NCI-H1436 (cell line): ENCODE measurements around the gene PLEKHG4.
A peak's percentile ranks its signal among the peaks of the same experiment; 100 is the strongest.

Experiments
- DNase-seq: peaks from one replicate; lab custom pipeline; 2025; lab: John Stamatoyannopoulos, UW

The PLEKHG4 gene

GRCh38 chr16:67279296-67280089 is at the start of gene PLEKHG4:
Gene PLEKHG4 (plus strand): TSS chr16:67279532. CDS start chr16:67280045, 513 bp downstream.
- DNase-seq: peak; percentile 84

GRCh38 chr16:67229906-67230808 is 49.2 kb upstream of the PLEKHG4 start:
- no peak for DNase-seq

DNA sequence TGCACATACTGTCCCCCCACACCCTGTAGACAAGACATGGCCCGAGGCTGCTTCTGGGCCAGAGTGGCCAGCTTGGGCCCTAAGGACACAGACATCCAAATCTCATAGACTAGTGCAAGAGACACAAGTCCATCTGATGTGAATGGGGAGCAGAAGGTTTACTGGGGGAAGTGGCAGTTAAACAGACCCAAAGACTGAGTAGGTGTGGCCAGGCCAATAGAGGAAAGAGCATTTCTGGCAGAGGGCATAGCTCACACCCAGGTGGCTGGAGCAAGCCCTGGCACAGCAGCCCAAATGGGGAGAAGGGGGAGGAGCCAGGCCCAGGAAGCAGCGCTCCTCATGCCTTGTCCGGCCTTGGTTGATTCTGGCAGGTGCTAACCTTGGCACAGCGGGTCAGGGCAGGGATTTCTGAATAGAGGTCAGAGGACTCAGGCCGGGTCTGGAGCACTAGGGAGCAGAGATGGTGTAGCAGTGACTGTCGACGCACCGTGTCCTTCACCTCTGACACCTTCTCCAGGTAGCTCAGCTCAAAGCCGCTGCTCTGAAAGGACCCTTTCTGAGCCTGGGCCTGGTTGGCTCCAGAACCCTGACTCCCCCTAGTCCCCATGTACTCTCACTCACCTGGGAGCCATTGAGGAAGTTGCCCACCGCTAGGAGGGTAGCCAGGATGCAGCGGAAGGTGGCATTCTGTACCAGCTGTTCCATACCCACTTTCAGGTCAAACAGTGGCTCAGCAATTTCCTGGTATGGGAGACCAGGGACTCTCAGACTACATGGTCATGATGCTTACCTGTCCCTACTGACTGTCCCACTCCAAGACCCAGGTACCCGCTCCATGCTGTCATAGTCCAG is 48.3 kb upstream of the PLEKHG4 start:
- no peak for DNase-seq

GRCh38 chr16:67233596-67233995 is 45.7 kb upstream of the PLEKHG4 start:
- DNase-seq: no peak

- DNase-seq: no peak
These were observed 45.1 kb upstream of the PLEKHG4 start for GRCh38 chr16:67234180-67234597.

DNA sequence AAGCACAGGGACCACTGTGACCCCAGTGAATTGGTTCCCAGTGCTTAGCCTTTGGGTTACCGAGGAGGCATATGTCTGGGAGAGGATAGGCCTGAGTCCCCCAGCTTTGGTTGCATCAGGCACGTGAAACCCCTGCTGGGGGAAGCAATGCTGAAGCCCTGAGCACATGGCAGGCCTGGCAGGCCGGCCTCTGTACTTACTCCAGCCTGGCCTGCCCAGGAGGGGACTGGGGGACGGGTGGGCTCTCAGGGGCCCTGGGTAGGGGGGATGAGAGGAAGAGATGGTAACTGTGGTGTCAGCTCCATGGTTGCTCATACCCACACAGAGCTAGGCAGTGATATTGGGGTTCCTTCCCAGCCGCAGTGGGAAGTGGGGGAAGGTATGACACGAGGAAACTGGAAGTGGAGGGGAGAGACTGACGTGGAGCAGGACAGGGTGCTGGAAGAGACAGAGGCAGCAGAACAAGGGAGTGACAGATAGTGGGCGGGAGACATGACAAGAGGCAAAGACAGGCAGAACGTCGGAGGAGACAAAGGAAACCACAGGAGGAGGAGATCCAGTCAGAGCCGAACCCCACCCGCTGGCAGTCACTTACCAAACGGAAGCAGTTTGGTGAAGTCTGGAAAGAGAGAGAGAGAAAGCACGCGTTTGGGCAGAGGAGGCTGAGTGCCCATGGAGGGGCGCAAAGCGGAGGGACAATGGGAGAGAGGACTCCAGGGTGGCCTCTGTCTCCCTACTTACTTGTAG is 43.3 kb upstream of the PLEKHG4 start:
- no peak for DNase-seq

DNA sequence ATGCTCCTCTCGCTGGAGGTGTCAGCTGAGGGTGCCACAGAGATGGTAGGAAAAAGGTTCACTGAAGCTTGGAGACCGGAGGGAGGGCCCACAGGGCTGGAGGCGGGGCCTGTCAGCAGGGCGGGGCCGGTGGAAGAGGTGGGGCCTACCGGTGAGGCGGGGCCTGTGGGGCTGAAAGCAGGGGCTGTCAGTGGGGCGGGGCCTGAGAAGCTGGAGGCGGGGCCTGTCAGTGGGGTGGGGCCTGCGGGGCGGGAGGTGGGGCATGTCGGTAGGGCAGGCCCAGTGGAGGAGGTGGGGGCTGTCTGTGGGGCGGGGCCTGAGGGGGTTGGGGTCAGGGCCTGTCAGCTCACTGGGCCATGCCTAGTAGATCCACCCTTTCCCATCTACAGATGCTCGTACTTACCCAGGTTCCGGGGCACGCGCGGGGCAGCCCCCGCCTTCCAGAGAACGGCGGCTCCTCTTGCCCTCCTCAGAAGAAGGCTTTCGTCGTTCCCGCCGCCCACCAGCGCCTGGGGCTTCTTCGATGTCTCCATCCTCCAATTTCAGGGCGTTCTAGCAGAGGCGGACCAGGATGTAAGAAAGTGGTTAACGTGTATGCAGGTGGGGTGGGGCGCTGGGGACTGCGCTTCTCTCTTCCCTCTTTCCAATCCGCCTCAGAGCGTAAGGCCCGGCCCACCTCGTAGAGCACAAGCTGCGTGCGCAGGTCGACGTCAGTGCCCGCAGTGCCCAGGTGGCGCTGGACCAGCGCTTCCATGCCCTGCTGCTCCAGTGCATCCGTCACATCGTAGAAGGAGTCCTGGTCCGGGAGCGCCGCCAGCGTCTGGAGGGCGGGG is 42.6 kb upstream of the PLEKHG4 start:
- no peak for DNase-seq

GRCh38 chr16:67237396-67238277 is 41.7 kb upstream of the PLEKHG4 start:
- no peak for DNase-seq

DNA sequence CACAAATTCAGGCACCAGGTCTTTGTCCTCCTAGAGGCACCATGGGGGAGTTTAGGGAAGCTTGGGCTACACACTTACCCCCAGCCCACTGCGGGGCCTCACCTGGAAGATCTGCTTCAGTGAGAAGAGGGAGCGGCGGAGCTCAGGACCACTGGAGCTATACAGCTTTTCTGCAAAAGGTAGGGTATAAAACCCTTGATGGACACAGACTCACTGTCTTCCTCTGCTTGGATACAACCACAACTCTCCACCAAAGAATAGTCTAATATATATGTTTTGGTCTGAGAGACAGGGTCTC is 41.1 kb upstream of the PLEKHG4 start:
- no peak for DNase-seq

DNA sequence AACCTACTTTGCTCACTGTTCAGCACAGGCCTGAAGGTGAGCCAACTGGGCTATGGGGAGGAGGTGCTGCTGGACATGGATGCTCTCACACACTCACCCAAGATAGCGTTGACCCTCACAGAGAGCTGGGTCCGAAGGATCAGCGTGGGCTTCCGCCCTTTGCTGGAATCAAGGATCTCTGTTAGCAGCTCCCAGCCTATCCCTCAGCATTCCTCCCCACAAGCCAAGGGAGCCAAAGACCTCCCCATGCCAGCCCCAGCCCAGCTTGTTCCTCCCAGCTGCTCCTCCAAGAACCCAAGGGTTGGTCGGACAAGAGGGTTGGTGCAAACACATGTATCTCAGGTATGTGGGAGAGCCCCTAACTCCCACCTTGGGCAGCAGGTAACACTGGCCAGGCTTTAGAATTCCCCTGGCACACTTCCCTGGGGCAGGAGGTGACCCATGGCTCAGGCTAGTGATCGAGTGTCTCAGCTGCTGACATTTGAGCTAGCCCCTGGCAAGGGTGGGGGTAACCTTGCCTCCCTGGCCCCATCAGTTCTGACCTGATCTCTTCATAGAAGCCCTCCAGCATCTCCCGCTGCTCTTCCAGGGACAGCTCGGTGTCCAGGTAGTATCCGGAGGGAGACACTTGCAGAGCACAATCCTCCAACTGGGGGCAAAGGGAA is 40.4 kb upstream of the PLEKHG4 start:
- no peak for DNase-seq

DNA sequence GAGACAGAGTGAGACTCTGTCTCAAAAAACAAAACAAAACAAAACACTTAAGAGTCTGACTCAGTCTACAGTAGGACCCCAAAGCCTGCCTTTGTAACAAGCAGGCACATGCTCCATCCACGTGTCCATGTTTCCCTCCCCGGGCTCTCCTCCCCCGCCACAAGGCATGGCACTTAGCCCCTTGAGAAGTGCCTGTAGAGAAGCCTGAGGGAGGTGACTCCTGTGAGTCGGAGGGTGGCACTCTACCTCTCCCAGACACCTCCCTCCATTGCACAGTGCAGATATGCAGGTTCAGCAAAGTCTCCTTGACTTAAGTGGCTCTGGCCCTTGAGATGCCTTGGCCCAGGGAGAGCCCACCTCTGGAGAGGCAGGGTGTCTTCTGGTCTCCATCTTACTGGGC is 38.8 kb upstream of the PLEKHG4 start:
- DNase-seq: no peak

DNA sequence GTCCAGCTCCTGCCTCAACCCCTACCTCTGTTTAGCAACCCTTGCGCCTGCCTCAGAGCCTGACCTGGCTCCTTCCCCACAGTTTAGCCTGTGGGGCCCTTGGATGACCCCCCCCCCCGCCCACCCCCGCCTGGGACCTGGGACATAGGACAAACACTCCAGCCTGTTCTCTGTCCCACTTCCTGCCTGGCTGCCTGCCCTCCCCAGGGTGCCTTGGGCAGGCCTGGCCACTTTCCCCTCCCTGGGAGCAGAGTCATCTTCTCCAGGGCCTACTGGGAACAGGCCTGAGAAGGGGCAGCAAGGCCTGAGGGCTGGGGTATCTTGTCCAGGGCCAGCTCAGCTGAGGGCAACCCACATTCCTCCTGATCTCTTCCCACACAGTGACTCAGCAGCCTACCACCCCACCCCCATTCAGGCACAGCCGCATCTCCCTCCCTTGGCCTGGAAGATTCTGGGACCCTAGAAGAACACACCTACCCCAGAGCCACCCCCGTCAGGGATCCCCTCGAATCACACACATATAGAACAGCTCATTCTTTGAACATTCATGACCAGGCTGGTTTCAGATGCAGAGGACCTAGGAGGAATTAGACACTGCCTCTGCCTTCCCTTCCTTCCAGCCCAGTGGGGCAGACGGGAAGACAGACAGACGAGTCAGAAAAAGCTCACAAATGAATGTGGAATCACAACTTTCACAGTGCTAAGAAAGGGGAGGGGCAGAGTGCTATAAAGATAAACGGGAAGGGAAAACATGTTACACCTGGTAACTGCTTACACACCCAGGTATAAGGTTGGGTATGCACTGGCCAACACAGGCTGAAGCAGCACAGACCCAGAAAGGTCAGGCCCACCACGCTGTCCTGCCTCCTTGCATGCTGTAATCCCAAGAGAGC is 38.1 kb upstream of the PLEKHG4 start:
- DNase-seq: no peak

DNA sequence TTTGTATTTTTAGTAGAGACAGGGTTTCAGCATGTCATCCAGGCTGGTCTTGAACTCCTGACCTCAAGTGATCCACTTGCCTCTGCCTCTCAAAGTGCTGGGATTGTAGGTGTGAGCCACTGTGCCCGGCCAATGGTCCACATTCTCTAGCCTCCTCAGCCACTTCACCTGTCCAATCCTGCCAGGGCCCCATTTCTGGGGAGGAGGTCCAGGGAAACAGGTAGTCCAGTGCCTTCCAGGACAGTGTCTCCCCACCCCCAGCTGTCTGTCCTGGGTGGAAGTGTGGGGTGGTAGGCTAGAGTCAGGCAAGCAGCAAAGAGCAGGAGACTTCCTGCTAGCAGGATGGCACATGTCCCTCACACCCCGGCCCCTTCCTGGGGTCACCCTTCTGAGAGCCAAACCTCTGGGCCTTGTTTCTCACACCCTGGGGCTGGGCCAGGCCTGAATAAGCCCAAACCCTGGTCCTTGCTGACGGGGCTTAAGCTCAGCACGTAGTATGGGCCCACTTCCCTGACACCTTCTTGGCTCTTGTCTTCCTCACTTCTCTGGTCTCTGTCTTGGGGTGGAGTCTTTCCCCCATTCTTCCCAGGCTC is 37.1 kb upstream of the PLEKHG4 start:
- DNase-seq: no peak

DNA sequence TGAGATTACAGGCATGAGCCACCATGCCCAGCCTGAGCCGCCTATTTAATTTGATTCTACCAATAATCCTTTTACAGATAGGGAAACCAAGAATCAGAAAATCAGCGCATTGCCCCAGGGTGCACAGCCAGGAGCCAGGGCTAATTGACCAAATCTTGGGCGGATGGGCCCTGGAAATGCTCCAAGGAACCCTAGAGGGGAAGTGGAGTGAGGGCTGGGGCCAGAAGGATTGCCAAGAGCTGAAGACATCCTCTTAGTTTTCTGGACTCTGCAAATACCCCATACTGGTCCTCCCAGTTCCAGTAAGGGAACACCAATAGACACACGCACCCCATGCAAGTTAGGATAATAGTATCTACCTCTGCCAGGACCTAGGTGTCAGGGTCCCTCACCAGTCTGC is 35.9 kb upstream of the PLEKHG4 start:
- DNase-seq: no peak

DNA sequence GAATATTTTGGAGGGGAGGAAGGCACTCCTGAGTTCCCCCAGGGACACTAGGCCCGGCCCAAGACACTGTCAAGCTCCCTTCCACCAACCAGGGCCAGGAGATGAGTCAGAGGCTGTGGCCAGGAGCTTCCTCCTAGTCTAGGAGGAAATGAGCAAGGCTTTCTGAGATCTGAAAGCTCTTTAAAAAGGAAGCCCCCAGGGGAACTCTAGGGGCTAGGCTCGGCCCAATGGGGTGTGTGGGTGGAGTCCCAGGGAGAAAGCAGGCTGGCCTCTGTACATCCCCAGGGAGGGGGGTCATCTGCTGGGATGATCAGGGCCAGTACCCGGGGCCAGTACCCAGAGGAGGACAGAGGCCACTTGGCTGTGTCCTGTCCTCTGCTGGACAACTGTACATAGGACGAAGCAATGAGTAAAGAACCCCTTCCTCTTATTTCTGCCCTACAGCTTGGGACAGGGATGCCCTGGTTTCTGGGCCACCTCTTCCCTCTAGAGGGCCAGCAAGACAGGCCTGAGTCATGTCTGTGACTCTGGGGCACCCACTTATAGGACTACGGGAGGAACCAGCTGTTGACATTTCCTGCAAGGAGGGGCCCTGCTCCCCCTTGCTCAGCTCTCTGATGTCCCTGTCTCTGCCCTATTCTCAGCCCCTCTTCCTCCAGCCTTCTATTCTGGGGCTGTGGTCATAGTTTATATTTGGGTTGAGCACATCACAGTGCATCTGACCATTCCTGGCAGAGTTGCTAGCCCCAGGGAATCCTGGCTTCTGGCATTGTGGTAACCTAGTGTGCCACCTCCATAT is 34.7 kb upstream of the PLEKHG4 start:
- no peak for DNase-seq

DNA sequence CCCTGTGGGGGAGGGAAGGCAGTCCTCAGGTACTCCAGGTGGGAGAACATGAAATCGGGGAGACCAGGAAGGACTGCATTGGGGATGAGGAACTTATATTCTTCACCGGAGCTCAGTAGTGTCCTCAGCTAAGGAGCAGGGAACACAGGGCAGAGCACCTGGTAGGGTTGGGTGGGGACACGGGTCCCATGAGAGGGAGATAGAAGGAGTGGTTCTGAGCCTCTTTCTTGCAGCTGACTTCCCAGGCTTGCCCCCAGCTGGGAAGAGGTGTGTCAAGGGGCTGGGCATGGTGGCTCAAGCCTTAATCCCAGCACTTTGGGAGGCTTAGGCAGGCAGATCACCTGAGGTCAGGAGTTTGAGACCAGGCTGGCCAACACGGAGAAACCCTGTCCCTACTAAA is 34.1 kb upstream of the PLEKHG4 start:
- DNase-seq: no peak

- DNase-seq: no peak
These were observed 33.7 kb upstream of the PLEKHG4 start for GRCh38 chr16:67245674-67246080.
